Measurements from ENCODE around the gene INF2.

GRCh38 chr14:104718871-104719270 lies 29.5 kb downstream of the INF2 start:
- no peak for TF ChIP-seq CTCF (IDR thresholded peaks at IDR 0.05)
- TF ChIP-seq POLR2AphosphoS5 (IDR thresholded peaks at IDR 0.05) = no peak
- TF ChIP-seq POLR2A (IDR thresholded peaks at IDR 0.05; ENCODE audit: low read depth) = no peak
- TF ChIP-seq EP300 (IDR thresholded peaks at IDR 0.05) = no peak

All from esophagus muscularis mucosa (tissue), 4 donors.